ENCODE results near the gene TGFBR1.
A peak's percentile ranks its signal among the peaks of the same experiment; 100 is the strongest.

TGFBR1 gene

DNA sequence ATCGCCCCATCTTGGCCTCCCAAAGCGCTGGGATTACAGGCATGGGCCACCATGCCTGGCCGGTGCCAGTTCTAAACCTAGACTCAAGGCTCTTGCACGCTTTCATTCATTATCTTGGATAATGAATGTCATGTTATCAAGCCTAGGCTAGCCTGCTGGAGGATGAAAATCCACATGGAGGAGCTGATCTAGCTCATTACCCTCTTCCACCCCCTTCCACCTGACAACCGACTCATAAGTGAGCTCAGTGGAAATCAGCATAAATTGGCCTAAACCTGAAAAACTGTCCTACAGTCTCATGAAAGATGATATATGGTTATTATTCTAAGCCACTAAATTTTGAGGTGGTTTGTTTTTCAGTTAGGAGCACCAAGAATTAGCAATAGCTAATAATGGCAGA lies 3.6 kb upstream of the TGFBR1 start (continued):
- TF ChIP-seq ZEB2 (tag by site-specific recombination; IDR thresholded peaks at IDR 0.05) (no peak), KLF16 (tag by site-specific recombination; IDR thresholded peaks at IDR 0.05) (no peak), MYNN (tag by site-specific recombination; IDR thresholded peaks at IDR 0.05; ENCODE audit: borderline replicate concordance) (no peak), ZNF302 (tag by site-specific recombination; IDR thresholded peaks at IDR 0.05; ENCODE audit: low read depth) (no peak), ZNF426 (tag by site-specific recombination; IDR thresholded peaks at IDR 0.05) (no peak), ZNF670 (tag by site-specific recombination; IDR thresholded peaks at IDR 0.05; ENCODE audit: low read depth) (no peak)
- TF ChIP-seq, protein P1, sequence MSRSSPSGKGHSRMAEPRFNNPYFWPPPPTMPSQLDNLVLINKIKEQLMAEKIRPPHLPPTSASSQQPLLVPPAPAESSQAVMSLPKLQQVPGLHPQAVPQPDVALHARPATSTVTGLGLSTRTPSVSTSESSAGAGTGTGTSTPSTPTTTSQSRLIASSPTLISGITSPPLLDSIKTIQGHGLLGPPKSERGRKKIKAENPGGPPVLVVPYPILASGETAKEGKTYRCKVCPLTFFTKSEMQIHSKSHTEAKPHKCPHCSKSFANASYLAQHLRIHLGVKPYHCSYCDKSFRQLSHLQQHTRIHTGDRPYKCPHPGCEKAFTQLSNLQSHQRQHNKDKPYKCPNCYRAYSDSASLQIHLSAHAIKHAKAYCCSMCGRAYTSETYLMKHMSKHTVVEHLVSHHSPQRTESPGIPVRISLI (tag by site-specific recombination; IDR thresholded peaks at IDR 0.05): no peak
- TF ChIP-seq, protein P2, sequence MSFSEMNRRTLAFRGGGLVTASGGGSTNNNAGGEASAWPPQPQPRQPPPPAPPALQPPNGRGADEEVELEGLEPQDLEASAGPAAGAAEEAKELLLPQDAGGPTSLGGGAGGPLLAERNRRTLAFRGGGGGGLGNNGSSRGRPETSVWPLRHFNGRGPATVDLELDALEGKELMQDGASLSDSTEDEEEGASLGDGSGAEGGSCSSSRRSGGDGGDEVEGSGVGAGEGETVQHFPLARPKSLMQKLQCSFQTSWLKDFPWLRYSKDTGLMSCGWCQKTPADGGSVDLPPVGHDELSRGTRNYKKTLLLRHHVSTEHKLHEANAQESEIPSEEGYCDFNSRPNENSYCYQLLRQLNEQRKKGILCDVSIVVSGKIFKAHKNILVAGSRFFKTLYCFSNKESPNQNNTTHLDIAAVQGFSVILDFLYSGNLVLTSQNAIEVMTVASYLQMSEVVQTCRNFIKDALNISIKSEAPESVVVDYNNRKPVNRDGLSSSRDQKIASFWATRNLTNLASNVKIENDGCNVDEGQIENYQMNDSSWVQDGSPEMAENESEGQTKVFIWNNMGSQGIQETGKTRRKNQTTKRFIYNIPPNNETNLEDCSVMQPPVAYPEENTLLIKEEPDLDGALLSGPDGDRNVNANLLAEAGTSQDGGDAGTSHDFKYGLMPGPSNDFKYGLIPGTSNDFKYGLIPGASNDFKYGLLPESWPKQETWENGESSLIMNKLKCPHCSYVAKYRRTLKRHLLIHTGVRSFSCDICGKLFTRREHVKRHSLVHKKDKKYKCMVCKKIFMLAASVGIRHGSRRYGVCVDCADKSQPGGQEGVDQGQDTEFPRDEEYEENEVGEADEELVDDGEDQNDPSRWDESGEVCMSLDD (tag by site-specific recombination; IDR thresholded peaks at IDR 0.05): no peak

DNA sequence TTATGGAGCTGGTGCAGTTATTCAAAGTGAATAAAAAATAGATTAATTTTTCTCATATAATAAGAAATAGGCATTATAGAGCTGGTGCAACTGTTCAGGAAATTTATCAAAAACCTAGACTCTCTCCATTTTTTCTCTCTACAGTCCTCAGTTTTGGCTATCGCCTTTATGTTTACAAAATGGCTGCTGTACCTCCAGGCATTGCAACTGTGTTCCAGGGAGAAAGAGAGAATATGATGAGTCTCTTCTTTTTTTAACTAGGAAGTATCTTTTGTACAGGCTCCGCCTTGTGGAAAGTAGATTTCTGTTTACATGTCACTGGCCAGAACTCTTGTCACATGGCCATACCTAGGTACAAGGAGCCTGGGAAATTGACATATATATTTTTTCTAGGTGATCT lies 3.1 kb upstream of the TGFBR1 start:
- peak; percentile 42 for TF ChIP-seq SETDB1 (IDR thresholded peaks at IDR 0.05; ENCODE audit: insufficient read length, low read length)
- TF ChIP-seq ZNF423 (tag by site-specific recombination; IDR thresholded peaks at IDR 0.05): no peak
- Histone ChIP-seq H3K4me3 (ENCODE audit: low read depth, low read length) (no peak overlapping the region), H3K9me3 (ENCODE audit: control insufficient read depth, insufficient read depth, low read depth, low read length) (no peaks in the 10 kb centered on the region), H3K36me3 (ENCODE audit: control insufficient read depth in 2 of 2, insufficient read depth in 1 of 2, low read length in 2 of 2) (no peaks in the 10 kb centered on the region), H3K27ac (ENCODE audit: extremely low read depth, low read depth, low read length) (no peak overlapping the region), H3K4me1 (ENCODE audit: control insufficient read depth, insufficient read depth, low read length) (no peaks in the 10 kb centered on the region)
- ChIA-PET CTCF (interaction anchor here (1.0 to 1.2 kb wide), 2 partner anchors 78 to 253 kb away, joined by 3 to 6 read pairs; no protein-coding TSS in a partner anchor), POLR2A (no interaction called here)

DNA sequence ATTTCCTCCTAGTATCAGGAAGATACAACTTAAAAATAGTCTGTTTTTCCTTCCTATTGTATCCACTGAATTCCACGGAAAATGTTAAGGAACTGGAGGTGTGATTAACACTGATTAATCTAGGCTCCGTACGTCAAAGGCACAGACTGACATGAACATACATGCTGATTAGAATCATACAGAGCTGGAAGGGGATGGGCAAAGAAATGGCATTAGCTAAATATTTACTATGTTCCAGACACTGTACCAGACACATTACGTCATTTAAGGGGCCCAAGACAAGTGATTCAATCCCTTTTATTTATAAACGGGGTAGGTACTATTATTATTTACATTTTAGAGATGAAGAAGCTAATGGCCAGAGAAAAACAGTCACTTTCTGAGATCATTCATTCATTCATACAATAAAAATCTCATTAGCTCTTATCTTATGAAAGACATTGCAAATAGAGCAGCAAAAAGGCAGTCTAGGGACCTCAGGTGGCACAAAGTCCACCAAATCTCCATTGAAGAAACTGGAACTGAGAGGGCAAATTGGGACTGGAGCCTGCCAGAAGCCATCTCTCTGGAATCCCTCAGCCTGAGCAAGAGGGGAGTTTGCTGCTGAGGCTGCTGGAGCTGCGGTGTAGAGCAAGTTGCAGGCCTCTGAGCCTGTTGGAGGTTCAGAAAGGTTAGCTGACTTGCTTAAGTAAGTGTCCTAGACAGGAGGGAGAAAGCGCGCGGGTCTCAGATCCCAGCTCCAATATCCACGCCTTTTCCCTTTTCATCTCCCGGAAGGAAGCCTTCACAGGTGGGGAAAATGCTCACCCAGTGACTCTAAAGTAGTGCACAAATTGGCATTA lies 1.6 kb upstream of the TGFBR1 start:
- Histone ChIP-seq H3K36me3 (ENCODE audit: control insufficient read depth in 2 of 2, insufficient read depth in 1 of 2, low read length in 2 of 2) (no peaks in the 10 kb centered on the region), H3K9me3 (ENCODE audit: control insufficient read depth, insufficient read depth, low read depth, low read length) (no peaks in the 10 kb centered on the region), H3K4me1 (ENCODE audit: control insufficient read depth, insufficient read depth, low read length) (no peaks in the 10 kb centered on the region), H3K4me3 (ENCODE audit: low read depth, low read length) (no peak overlapping the region), H3K27ac (ENCODE audit: extremely low read depth, low read depth, low read length) (no peak overlapping the region)
- CTCF ChIA-PET: interaction anchor here (0.6 to 2.1 kb wide), 11 partner anchors 10 to 255 kb away, joined by 3 to 9 read pairs (median 3); no protein-coding TSS in a partner anchor
- POLR2A ChIA-PET: interaction anchor here (1.1 to 1.9 kb wide), 2 partner anchors 10 to 11 kb away, joined by 3 to 4 read pairs; no protein-coding TSS in a partner anchor
- TF ChIP-seq MYNN (tag by site-specific recombination; IDR thresholded peaks at IDR 0.05; ENCODE audit: borderline replicate concordance): no peak
- TF ChIP-seq, protein P3, sequence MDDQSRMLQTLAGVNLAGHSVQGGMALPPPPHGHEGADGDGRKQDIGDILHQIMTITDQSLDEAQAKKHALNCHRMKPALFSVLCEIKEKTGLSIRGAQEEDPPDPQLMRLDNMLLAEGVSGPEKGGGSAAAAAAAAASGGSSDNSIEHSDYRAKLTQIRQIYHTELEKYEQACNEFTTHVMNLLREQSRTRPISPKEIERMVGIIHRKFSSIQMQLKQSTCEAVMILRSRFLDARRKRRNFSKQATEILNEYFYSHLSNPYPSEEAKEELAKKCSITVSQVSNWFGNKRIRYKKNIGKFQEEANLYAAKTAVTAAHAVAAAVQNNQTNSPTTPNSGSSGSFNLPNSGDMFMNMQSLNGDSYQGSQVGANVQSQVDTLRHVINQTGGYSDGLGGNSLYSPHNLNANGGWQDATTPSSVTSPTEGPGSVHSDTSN (CRISPR knock-in tag; IDR thresholded peaks at IDR 0.05): no peak
- no peak for TF ChIP-seq FEZF1 (tag by site-specific recombination; IDR thresholded peaks at IDR 0.05)
- TF ChIP-seq, protein P1 (tag by site-specific recombination; IDR thresholded peaks at IDR 0.05): no peak
- TF ChIP-seq, protein P4, sequence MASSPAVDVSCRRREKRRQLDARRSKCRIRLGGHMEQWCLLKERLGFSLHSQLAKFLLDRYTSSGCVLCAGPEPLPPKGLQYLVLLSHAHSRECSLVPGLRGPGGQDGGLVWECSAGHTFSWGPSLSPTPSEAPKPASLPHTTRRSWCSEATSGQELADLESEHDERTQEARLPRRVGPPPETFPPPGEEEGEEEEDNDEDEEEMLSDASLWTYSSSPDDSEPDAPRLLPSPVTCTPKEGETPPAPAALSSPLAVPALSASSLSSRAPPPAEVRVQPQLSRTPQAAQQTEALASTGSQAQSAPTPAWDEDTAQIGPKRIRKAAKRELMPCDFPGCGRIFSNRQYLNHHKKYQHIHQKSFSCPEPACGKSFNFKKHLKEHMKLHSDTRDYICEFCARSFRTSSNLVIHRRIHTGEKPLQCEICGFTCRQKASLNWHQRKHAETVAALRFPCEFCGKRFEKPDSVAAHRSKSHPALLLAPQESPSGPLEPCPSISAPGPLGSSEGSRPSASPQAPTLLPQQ (tag by site-specific recombination; IDR thresholded peaks at IDR 0.05): no peak
- TF ChIP-seq, protein P5, sequence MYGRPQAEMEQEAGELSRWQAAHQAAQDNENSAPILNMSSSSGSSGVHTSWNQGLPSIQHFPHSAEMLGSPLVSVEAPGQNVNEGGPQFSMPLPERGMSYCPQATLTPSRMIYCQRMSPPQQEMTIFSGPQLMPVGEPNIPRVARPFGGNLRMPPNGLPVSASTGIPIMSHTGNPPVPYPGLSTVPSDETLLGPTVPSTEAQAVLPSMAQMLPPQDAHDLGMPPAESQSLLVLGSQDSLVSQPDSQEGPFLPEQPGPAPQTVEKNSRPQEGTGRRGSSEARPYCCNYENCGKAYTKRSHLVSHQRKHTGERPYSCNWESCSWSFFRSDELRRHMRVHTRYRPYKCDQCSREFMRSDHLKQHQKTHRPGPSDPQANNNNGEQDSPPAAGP (tag by site-specific recombination; IDR thresholded peaks at IDR 0.05): no peak
- TF ChIP-seq ZNF416 (tag by site-specific recombination; IDR thresholded peaks at IDR 0.05): no peak
- TF ChIP-seq SP7 (tag by site-specific recombination; IDR thresholded peaks at IDR 0.05): no peak
- TF ChIP-seq, protein P6, sequence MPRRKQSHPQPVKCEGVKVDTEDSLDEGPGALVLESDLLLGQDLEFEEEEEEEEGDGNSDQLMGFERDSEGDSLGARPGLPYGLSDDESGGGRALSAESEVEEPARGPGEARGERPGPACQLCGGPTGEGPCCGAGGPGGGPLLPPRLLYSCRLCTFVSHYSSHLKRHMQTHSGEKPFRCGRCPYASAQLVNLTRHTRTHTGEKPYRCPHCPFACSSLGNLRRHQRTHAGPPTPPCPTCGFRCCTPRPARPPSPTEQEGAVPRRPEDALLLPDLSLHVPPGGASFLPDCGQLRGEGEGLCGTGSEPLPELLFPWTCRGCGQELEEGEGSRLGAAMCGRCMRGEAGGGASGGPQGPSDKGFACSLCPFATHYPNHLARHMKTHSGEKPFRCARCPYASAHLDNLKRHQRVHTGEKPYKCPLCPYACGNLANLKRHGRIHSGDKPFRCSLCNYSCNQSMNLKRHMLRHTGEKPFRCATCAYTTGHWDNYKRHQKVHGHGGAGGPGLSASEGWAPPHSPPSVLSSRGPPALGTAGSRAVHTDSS (tag by site-specific recombination; IDR thresholded peaks at IDR 0.05): no peak
- no peak for TF ChIP-seq ZNF596 (tag by site-specific recombination; IDR thresholded peaks at IDR 0.05)
- no peak for TF ChIP-seq EGR2 (tag by site-specific recombination; IDR thresholded peaks at IDR 0.05; ENCODE audit: low read depth)
- no peak for TF ChIP-seq ZNF626 (tag by site-specific recombination; IDR thresholded peaks at IDR 0.05)
- no peak for TF ChIP-seq ZNF510 (tag by site-specific recombination; IDR thresholded peaks at IDR 0.05; ENCODE audit: insufficient replicate concordance)

Measured in HEK293 (cell line).